Renal cortex interstitium (tissue), 11 donors: ENCODE measurements around the gene USP37. TPM values are rescaled to one million over a fixed set of nuclear protein-coding genes. Genes with fewer than 3 reads are reported as not detected.

Experiments
- DNase-seq, 11 donors: peaks; one replicate each; pipeline ENCODE4 v3.0.0-alpha.2; 2013; ENCODE audit warnings: low read depth in 9 of 11, low spot score in 4 of 11; ENCODE audit errors: extremely low read depth in 1 of 11
- polyA plus RNA-seq, 3 donors: library from polyadenylated mRNA; unstranded; fragments of 120-200 nt; gene quantifications; one replicate each; pipeline ENCODE4 v1.2.1, GENCODE V29; 2013; ENCODE audit not compliant: insufficient read length in 3 of 3

Gene USP37
- polyA plus RNA-seq, 3 donors, result 14.8 to 18.6 (median 17.2) TPM

- no peak for DNase-seq
Measured at GRCh38 chr2:218444692-218445357, 123.3 kb downstream of the USP37 start.

GRCh38 chr2:218438596-218438995 lies 129.6 kb downstream of the USP37 start:
- no peak for DNase-seq

- no peak for DNase-seq
Measured at GRCh38 chr2:218437969-218438368, 130.2 kb downstream of the USP37 start.

- DNase-seq, result no peak
Measured at GRCh38 chr2:218436992-218437391, 131.2 kb downstream of the USP37 start.

- DNase-seq, result no peak
Measured at GRCh38 chr2:218435003-218435982, 132.9 kb downstream of the USP37 start.

DNA sequence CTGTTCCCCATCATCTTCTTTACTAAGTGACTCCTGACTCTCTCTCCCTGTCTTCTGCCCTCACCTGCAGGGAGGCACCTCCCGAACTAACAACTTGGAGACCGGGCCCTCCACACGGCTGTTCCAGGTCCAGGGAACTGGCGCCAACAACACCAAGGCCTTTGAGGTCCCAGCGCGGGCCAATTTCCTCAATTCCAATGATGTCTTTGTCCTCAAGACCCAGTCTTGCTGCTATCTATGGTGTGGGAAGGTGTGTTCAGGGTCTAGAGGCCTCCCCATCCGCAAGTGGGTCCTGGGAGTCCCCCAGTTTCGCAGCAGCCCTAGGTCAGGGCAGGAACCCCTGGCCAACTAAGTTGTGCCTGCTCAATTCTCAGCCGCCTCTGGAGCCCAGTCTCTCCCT lies 133.7 kb downstream of the USP37 start:
- no peak for DNase-seq

DNA sequence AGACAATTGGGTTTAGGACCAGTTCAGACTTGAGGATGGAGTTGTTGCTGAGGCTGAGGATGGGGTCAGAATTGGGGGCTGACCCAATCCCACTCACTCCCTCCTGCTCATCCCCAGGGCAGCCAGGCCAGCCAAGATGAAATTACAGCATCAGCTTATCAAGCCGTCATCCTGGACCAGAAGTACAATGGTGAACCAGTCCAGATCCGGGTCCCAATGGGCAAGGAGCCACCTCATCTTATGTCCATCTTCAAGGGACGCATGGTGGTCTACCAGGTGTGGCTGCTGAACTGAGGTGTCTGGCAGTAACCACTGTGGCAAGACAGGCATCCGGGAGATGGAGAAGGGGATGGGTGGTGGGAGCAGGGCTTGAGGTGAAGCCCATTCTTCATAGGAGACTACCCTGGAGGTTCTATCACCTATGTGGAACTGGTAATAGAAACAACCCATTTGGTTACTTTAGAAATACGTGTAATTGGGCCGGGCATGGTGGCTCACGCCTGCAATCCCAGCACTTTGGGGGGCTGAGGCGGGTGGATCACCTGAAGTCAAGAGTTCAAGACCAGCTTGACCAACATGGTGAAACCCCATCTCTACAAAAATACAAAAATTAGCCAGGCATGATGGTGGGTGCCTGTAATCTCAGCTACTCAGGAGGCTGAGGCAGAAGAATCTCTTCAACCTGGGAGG lies 135.3 kb downstream of the USP37 start:
- no peak for DNase-seq

GRCh38 chr2:218431878-218432277 lies 136.3 kb downstream of the USP37 start:
- no peak for DNase-seq

DNA sequence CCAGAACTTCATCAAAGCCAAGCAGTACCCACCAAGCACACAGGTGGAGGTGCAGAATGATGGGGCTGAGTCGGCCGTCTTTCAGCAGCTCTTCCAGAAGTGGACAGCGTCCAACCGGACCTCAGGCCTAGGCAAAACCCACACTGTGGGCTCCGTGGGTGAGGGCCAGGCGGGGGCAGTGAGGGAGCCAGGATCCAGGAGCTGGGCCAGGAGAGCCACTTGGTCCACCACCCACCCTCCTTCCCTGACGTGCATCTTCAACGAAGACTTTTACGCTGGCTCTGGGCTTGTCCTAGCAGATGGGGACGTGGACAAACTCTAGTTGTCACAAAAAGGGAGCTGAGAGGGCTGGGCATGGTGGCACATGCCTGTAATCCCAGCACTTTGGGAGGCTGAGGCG lies 137.4 kb downstream of the USP37 start:
- DNase-seq, result no peak

- no peak for DNase-seq
Measured at GRCh38 chr2:218429911-218430692, 138.0 kb downstream of the USP37 start.

DNA sequence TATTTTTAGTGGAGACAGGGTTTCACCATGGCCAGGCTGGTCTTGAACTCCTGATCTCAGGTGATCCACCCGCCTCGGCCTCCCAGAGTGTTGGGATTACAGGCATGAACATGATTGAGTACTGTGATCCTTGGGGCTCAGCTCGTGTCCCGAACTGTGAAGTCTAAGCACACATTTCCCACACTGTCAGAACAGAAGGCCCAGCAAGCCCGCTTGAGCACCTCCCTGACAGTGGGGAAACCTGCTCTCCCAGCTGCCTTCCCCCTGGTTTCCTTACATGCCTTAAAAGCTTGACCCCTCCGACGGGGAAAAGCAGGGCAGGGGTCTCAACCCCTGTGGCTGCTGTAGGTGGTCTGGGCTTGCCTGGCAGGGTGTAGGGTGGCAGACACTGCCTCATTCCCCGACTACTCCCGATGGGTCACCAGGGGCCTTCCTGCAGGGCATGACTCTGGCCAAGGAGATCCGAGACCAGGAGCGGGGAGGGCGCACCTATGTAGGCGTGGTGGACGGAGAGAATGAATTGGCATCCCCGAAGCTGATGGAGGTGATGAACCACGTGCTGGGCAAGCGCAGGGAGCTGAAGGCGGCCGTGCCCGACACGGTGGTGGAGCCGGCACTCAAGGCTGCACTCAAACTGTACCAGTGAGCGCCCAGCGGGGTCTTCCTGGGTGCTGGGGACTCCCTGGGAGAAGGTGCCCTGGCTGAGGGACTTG lies 139.1 kb downstream of the USP37 start:
- DNase-seq, result no peak

DNA sequence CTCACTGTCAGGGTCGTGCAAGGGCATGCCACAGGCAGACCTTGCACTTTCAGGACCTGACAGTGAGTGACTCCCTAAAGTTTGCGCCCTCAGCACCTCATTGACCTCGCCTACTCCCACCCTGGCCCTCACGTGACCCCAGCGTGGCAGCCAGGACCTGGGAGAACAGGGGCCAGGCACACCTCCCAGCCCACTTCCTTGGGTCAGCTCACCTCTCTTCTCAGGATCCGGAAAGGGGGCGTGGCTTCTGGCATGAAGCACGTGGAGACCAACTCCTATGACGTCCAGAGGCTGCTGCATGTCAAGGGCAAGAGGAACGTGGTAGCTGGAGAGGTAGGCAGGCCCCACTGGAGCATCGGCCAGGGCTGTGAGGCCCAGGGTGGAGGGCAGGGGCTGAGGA lies 140.4 kb downstream of the USP37 start:
- DNase-seq, result no peak

DNA sequence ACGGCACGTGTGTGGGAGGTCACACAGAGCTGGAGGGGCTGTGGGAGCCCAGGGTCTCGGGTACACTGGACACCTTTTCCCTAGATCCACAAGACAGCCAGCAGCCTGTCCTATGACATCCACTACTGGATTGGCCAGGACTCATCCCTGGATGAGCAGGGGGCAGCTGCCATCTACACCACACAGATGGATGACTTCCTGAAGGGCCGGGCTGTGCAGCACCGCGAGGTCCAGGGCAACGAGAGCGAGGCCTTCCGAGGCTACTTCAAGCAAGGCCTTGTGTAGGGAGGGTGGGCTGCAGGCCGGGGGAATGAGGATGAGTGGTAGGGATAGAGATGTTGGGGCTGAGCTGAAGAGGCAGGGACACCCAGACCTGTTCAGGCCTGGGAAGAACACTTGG lies 142.6 kb downstream of the USP37 start:
- DNase-seq, result no peak

DNA sequence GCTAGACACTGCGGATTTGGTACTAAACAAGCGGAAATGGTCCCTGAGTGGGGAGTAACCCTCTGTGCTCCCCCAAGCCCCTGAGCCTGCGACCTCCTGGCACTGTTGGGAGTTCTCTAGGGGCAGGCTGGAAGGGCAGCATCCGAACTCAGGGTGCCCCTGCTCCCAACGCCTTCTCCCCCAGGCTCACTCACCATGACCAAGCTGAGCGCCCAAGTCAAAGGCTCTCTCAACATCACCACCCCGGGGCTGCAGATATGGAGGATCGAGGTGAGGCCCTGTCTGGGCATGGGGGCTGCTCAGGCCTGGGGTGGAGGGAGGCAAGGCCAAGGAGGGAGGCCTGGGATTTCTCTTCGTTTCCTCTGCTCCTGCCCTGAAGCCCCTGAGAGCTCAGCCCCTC lies 144.6 kb downstream of the USP37 start:
- DNase-seq, result no peak

- DNase-seq, result no peak
Measured at GRCh38 chr2:218422403-218423086, 145.6 kb downstream of the USP37 start.

DNA sequence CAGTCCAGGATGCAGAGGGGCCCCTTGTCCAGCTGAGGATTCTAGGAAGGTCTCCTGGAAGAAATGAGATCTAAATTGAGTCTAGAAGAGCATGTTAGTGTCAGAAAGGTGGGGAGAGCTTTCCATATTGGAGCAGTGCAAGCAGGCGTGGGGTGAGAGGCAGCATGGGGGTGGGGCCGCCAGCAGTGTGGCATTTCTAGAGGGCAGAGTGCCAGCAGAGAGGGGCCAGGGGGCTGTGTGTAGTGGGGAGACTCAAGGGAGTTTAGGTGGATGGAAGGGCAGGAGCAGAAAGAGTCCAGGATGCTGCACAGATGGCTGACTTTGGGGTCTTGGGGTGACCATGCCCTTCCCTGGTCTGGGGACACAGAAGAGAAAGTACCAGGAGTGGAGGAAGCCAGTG lies 147.1 kb downstream of the USP37 start:
- DNase-seq, result no peak

GRCh38 chr2:218419630-218420216 lies 148.4 kb downstream of the USP37 start:
- DNase-seq, result no peak
